ENCODE measurements around the gene ZFP92.

Gene ZFP92

DNA sequence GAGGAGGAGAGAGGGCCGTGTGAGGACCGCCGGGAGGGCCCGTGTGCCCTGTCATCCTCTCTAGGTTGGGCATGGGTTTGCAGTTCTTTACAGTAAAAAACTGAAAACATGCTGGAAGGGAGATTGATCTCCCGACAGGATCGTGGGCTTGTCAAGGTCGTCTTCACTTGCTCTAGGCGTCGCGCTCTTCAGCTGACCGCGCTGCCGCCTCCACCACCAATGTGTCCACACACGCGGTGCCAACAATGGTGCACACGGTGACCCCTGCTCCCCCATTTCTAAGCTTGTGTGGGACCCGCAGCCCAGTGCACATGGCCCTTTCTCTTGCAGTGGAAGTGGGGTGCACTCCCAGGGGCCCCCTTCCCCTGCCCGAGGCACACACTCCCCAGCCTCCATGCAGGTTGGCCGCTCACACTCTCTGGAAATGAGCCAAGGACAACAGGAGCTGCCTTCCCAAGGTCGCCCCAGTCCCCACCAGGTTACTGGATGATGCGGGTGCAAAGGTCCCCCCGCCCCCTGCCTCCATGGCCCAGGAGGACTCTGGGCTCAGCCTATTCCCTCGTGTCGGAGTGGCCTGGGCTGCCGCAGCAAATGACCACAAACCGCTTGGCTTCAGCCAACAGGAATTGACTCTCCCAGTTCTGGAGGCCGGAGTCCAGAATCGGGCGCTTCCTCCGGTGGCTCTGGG is 1.7 kb upstream of the ZFP92 start:
- DNase-seq: no peak

DNA sequence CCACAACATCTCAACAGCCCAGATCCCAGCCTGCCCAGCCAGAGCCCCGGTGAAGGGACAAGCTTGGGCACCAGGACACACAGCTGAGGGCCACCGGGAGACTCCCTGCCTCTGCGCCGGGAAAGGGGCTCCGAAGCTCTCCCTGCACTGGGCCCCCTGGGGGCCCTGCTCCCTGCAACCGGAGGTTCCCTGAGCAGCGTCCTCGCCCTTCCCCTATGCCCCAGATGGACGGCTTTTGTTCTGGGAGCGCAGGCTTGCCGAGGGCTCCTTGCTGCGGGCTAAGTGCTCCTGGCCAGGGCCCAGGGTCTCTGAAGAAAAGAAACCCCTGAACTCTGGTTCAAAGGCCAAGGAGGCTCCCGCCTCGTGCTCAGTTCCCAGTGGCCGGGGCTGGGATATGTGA is 899 bp upstream of the ZFP92 start:
- DNase-seq: no peak

DNA sequence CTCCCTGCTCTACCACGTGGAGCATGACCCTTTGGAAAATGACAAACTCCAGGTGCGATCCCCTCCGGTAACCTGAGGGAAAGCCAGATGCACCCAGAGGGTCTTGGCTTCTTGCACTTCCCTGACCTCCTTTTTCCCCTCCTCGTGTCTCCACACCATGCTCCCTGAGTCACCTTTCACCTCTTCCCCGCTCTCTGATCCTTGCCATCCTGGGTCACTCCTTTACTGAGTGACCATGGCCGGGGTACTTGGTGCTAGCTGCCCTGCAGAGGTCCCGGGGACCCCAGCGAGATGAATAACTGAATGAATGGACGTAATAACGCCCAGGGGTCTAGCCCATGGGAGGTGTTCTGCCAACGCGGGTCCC is 401 bp upstream of the ZFP92 start:
- DNase-seq: no peak

DNA sequence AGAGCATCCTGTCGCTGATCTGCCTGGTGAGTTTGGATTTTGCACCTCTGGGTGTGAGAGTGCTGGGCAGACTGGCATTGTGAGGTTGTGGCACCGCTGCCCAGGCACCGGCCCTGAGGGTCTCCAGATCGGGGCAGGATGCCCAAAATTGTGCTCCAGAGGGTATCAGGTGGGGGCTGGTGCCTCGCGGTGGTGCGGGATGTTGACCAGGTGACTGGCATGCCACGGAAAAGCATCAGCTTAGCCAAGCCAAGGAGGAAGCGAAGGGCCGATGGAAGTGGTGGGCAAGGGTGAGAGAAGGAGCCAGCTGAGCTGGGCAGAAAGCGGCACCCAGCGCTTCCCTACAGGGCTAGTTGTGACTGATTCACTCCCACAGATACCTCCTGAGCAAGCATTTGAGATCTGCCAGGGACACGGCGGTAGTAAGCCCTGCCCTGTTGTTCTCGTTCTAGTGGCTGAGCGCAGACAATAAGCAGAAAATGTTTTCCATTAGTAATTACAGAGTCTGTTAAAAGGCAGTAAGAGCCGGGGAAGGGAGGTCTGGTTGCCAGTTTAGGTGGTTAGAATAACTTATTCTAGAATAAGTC is 809 bp downstream of the ZFP92 start:
- DNase-seq: no peak

DNA sequence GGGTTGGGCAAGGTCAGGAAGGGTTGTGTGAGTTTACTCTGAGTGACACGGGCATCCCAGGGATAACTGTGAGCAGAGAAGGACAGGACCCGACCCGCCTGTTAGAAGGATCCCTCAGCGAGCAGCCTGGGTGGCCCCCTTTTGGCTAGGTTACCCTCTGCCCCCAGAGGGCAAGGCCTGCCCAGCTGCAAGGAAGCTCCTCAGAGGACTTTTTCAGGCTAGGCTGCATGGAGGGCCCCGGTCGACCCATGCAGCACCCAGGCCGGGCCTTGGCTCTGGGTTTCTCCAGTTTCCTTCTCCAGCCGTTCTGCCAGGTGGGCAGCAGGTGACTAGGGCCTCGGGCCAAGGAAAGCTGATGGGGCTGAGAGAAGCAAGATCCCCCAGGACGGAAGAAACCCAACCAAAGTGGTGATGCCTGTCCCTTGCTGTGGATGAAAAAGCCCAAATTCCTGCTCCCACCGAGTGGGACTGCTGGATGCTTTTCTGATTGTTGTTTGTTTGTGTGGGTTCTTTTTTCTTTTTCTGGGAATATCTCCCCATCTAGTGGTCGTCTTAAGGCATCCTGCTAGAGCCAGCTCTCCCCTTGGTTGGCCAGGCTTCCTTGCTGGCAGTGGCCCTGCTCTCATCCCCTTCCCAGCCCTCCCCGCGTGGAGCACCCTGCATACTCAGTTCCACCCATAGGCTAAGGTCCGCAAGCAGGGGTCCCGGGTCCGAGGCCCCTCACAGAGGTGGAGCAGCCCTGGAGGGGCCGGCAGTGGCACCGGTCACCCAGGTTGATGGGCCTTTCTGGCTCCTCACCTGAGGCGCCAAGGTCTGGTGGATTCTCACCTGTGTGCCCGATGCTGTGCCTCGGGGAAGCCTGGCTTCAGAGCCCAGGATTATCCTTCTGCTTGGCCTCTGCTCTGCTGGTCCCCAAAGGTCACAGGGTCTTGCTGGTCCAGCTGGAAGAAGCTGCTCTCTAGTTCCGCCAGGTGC is 1.8 kb downstream of the ZFP92 start:
- DNase-seq: no peak

DNA sequence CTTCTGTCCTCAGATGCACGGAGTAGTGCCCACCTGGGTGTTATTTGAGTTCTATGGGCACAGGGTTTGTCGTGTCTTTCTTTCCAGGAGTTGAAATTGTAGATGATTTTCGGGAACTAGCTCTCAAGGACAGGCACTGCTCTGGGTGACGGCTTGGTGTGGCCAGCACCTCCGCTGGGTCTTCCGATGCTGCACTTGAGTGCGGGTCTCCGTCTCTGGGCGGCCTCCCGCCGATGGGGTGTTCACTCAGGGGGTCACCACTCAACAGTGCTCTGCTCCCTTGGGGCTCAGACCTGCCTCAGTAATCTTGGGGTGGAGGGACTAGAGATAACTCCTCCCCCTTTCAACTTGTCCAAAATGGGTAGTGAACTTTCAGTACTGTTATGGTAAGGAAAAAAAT is 2.5 kb downstream of the ZFP92 start:
- DNase-seq: no peak

DNA sequence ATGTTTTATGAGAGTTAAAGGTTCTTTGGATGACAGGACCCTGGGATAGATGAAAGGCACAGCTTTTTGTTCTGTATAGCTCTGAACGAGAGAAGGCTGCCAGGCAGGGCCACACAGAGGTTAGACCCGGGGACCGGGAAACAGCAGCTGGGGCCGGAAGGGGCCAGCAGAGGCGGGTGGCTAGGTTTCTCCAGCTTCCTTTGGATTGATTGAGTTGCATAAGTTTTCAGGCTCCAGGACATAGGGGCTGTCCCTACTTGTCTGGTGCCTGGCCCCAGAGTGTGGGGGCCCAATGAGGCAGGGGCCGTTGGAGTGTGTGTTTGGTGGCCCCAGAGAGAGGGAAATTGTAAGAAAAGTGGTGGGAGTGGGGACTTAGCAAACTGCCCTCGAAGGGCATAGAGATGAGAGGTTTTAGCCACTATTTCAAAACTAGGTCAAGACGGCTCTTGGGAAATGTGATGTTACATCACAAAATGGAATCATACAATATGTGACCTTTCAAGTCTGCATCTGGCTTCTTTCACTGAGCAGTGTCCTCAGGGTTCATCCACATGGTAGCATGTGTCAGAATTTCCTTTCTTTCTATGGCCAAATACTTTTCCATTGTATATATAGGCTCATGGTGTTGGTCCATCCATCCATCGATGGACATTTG is 3.7 kb downstream of the ZFP92 start:
- no peak for DNase-seq

DNA sequence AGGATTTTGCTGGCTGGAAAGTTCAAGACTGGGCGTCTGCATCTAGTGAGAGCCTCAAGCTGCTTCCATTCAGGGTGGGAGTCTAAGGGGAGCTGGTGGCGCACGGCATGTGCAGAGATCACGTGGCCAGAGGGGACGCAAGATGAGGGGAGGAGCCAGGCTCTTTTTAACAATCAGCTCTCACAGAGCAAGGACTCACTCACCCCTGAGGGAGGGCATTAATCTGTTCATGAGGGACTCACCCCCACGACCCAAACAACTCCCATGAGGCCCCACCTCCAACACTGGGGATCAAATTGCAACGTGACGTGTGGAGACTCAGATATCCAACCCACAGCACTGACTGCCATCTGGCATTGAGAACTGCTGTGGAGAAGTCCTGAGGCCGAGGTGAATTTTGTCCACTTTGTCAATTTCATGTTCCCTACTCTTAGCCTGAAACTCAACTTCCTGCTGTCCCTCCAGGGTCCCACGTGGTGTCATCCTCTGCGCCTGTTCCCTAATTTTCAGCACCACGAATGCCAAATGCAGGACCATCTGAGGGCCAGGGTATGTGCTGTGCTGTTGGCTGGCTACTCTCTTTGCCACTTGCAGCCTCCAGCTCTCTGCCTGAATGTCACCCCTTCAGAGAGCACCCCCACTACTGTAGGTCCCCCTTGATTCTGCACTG is 5.6 kb downstream of the ZFP92 start:
- DNase-seq: no peak

DNA sequence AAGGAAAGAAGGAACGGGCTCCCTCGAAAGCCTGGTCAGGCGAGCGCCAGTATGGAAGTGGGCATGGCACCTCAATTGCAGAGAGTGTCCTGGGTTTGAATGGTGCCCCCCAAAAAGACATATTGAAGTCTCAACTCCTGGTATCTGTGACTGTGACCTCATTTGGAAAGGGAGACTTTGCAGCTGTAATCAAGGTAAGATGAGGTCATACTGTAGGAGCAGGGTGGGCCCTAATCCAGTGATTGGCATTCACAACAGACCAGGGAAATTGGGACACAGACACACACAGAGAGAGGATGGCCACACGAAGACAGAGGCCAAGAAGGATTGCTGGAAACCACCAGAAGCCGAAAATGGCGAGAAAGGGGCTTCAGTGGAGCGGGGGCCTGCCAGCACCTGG is 6.4 kb downstream of the ZFP92 start:
- no peak for DNase-seq

DNA sequence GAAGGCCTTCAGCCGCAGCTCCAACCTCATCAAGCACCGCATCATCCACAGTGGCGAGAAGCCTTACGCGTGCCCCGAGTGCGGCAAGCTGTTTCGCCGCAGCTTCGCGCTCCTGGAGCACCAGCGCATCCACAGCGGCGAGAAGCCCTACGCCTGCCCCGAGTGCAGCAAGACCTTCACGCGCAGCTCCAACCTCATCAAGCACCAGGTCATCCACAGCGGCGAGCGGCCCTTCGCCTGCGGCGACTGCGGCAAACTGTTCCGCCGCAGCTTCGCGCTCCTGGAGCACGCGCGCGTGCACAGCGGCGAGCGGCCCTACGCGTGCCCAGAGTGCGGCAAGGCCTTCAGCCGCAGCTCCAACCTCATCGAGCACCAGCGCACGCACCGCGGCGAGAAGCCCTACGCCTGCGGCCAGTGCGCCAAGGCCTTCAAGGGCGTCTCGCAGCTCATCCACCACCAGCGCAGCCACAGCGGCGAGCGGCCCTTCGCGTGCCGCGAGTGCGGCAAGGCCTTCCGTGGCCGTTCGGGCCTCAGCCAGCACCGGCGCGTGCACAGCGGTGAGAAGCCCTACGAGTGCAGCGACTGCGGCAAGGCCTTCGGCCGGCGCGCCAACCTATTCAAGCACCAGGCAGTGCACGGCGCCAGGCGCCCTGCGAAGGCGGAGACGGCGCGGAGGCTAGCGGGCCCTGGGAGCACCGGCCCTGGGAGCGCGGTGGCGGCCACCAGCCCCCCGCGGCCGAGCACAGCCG is 9.8 kb downstream of the ZFP92 start:
- no peak for DNase-seq

DNA sequence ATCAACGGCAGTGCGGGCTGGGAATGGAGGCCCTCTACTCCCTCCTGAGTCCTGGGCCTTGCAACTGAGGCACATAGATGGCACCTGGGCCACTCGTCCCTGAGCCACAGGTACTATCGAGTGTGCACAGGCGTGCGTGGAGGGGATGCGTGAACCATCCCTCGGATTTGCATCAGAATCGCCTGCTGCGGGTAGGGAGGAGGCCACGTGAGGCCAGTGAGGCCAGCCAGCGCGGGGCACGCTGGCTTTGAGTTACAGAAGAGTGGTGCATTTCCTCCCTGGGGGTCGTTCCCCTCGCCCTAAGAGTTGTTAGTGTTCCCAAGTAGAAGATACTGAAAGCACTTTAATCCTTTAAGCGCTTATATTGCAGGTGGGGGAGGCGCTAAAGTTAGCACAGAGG is 10.6 kb downstream of the ZFP92 start:
- DNase-seq: no peak

DNA sequence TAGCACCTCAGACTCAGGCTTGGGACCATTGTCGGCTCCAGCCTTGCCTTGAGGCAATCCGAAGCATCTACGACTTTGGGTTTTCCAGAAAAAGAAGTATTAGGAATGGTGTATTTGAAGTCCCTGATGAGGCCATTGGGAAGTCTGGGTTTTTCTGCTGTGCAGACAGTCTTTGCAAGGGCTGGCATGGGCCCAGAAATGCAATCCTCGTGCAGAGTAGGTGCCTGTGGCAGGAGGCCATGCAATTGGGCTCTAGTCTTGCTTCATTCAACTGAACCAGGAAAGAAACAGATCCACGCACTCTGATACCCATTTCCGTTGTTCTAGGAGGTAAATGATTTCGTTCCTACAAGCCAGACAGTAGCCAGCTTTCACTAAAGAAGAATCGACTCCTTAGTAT is 12.4 kb downstream of the ZFP92 start:
- no peak for DNase-seq

DNA sequence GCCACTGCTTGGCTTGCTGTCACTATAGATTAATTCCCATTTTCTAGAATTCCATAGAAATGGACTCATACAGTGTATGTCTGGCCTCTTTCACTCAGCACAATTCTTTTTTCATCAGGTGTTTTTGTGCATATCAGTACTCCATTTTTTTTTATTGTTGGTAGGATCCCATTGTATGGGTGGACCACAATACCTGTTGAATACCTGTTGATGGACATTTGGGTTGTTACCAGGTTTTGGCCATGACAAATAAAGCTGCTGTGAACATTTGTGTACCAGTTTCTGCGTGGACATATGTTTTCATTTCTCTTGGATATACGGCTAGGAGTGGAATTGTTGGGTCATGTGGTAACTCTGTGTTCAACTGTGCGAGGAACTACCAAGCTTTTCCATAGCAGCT is 14.9 kb downstream of the ZFP92 start:
- DNase-seq: no peak

DNA sequence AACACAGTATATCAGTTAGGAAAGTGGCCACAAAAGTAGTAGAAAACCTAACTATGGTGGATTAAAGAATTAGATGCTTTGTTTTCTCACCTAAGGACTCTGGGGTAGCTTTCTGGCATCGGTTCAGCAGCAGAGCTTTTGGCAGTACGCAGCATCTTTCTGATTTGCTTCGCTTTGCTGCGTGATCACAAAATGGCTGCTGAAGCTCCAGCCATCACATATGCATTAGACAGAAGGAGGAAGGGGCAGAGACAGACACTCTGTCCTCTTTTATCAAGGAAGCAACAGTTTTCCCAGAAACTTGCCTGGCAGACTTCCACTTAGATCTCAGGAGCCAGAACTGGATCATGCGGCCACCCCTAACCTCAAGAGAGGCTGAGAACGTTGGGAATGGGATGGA is 19.5 kb downstream of the ZFP92 start:
- no peak for DNase-seq

DNA sequence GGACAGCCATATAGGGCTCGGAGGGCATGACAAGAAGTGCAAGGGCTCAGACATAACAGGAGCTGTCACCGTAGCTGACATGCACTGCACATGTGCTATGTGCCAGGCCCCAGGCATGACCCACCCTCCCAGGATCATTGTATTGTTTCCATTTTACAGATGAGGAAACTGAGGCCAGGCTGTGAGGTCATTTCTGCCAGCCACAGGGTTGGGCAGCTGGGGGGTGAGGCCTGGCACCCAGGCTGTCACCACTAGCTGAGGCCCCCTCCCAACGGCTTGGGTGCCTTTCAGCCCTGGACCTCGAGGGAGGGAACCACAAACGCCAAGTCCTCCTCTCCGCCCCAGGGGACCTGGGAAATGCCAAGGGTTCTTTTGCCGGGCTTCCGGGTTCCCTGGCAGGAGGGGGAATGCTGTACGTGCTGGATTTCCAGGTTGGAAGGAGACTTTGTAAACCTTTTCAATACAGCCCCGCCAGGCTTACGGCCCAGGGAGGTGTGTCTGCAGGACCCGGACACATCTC is 21.9 kb downstream of the ZFP92 start:
- no peak for DNase-seq

DNA sequence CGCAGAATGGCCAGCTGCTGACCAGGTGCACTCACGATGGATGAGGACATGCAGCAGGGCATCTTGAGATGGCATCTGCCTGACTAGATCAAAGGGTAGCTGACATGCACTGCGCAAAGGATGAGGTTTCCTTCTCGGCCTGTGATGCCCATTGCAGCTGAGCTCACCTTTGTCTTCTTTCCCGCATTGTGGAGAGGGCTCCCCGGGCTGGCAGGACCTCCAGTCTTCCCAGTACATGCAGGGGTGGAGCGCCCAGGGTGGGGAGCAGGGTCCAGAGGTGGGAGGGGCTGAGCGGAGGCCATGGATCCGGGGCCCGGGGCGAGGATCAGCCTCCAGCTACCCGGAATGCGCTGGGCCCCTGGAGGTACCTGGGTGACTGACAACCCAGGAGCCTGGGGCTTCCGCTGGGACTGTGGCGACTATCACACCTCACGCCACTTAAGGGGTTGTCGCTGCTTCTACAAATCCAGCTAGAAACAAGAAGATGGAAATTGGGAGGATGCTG is 22.6 kb downstream of the ZFP92 start:
- no peak for DNase-seq

DNA sequence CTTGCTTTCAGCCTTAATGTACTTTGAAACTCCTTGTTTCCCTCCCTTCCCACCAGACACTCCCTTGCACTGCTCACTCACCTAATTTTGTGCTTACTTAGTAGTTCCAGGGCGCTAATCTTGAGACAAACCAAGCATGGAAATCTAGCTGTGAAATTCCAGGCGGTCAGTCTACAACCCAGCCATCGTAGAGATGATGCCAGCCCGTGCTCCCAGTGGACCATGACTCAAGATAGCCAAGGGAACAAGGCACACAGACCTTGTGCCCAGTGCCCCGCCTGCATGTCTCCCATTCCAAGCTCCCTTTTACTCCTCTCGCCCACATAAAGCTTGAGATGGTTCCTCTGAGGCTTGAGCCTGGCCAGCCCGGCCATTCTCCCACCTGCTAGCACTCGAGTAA is 23.5 kb downstream of the ZFP92 start:
- DNase-seq: no peak

DNA sequence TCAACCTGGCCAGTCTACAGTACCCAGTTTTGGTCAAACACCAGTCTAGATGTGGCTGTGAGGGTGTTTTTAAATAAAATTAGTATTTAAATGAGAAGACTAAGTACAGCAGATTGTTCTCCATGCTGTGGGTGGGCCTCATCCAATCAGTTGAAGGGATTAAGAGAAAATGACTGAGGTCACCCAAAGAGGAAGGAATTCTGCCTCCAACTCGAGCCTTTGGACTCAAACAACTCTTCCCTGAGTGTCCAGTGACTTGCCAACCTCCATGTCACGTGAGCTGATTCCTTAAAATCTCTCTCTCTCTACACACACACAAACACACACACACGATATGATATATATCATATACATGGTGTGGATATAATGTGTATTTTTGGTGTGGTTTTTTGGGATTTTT is 24.6 kb downstream of the ZFP92 start:
- no peak for DNase-seq

DNA sequence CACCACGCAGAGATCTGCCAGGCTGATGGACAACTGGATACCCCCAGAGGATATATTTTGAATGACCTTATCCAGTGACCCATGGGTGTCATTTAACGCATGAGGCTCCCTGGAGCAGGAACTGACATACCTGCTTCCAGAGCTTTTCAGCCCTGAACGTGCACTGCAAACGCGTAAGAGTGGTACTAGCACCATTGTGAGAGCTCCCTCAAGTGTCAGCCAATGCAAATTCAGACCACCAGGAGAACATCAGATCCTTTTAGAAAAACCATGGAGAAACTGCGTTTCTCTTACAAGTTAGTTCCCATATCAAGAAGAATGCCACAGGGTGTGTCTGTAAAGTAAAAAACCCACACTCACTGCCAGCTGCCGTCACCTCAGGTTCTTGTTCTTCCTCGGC is 27.3 kb downstream of the ZFP92 start:
- no peak for DNase-seq

DNA sequence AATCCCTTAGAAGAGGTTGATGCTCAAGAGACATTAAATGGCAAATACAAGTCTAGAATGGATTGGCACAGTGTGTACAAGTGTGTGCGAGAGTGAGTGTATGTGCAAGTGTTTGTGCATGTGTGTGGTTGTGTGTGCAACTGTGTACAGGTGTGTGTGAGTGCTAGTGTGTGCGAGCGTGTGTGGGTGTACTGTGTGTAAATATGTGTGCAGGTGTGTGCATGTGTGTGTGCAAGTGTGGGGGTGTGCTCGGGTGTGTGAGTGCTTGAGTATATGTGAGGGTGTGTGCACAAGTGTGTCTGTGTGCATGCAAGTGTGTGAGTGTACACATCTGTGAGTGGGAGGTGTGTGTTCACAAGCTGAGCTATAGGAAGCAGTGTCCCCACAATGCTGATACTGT is 28.7 kb downstream of the ZFP92 start:
- no peak for DNase-seq

DNA sequence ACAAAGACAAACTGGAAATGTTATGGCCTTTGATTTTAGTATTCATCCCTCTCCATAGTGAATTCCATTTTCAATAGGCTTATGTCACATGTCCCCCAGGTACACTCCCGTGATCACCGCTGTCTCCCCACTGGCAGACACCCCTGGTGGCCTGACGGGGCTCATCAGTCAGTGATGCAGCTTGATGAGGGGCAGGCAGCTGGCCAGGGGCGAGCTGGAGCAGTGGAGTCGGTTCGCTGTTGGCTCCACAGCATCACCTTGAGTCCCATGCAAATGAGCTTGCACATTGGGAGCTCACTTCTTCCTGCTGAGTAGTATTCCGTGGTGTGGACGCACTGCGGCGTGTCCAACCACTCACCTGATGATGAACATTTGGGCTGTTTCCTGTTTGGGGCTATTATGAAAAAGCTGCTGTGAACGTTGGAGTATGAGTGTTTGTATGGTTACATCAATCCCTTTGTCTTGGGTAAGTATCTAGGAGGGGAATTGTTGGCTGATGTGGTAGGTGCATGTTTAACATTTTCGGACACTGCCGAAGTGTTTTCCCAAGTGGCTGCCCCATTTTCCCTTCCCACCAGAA is 29.4 kb downstream of the ZFP92 start:
- DNase-seq: no peak
